ENCODE data around the gene FNDC1.

DNA sequence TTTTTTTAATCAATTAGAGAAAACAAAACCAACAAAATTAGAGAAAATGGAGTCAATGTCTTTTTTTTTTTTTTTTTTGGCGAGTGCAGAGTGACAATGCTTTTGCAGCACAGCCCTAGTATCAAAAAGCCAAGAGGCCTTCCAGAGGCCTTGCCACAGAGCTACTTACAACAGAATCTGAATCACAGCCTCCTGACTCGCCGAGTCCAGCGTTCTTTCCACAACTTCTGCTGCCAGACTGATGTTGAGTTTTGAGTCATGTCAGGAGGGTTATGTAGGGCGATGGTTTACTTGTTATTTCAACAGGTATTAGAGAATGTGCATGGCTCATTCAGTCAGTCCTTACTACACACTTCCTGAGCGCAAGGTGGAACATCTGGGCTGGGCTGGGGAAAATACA, 88.6 kb downstream of the FNDC1 start:
- TF ChIP-seq, protein P1, sequence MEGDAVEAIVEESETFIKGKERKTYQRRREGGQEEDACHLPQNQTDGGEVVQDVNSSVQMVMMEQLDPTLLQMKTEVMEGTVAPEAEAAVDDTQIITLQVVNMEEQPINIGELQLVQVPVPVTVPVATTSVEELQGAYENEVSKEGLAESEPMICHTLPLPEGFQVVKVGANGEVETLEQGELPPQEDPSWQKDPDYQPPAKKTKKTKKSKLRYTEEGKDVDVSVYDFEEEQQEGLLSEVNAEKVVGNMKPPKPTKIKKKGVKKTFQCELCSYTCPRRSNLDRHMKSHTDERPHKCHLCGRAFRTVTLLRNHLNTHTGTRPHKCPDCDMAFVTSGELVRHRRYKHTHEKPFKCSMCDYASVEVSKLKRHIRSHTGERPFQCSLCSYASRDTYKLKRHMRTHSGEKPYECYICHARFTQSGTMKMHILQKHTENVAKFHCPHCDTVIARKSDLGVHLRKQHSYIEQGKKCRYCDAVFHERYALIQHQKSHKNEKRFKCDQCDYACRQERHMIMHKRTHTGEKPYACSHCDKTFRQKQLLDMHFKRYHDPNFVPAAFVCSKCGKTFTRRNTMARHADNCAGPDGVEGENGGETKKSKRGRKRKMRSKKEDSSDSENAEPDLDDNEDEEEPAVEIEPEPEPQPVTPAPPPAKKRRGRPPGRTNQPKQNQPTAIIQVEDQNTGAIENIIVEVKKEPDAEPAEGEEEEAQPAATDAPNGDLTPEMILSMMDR (IDR thresholded peaks at IDR 0.05) = no peak
- TF ChIP-seq EP300 (IDR thresholded peaks at IDR 0.05) (no peak), POLR2A (IDR thresholded peaks at IDR 0.05) (no peak)

Data from ovary (tissue), 3 donors.